Pancreas (tissue), 10 donors: Measurements from ENCODE around the gene LZIC. TPM values are rescaled to one million over a fixed set of nuclear protein-coding genes. Genes with fewer than 3 reads are reported as not detected.

Experiments used
- ATAC-seq, 4 donors: fragments of 200-7000 bp; cut with Tn5 transposase; one replicate each; pipeline versions ENCODE4 v1.8.0 to v1.9.1; 2020; ENCODE audit warnings: mild to moderate bottlenecking in 4 of 4, moderate library complexity in 4 of 4
- DNase-seq, 6 donors: peaks; one replicate each; pipeline ENCODE4 v3.0.0-alpha.2; 2020
- FAIRE-seq: peaks from 2 replicates; lab custom pipeline; 2012; peaks lifted over from hg19 to GRCh38; lab: Jason Lieb, UNC
- H3K27ac ChIP-seq, 4 donors: fragments of 200-600 bp; sonication (generic); 1 replicate in 3 of 4; 2 replicates in 1 of 4; pipeline versions ENCODE4 v1.5.0 to v1.8.0; 2020
- H3K27me3 ChIP-seq, 4 donors: fragments of 200-600 bp; one replicate each; pipeline ENCODE4 v1.8.0; 2021
- H3K36me3 ChIP-seq, 3 donors: fragments of 200-600 bp; sonication (generic) in 1 of 3; one replicate each; pipeline versions ENCODE4 v1.5.0 to v1.8.0; 2020 to 2021
- H3K4me1 ChIP-seq, 3 donors: fragments of 200-600 bp; one replicate each; pipeline ENCODE4 v1.8.0; 2021
- H3K4me3 ChIP-seq, 4 donors: fragments of 200-600 bp; sonication (generic) in 2 of 4; one replicate each; pipeline versions ENCODE4 v1.5.0 to v1.8.0; 2020 to 2021
- H3K9me3 ChIP-seq, 4 donors: fragments of 200-600 bp; one replicate each; pipeline ENCODE4 v1.8.0; 2021
- CTCF ChIP-seq, 4 donors: fragments of 200-600 bp; sonication (generic) in 3 of 4; IDR thresholded peaks; one replicate each; pipeline versions ENCODE4 v1.5.0 to v1.8.0; 2021; ENCODE audit warnings: antibody characterized with exemption in 4 of 4
- WGBS, 2 donors: extraction: QIAGEN DNeasy Blood & Tissue Kit; methylation state at CpG; one replicate each; pipeline ENCODE4 v1.1.7; 2013; 5-methylcytosine and 5-hydroxymethylcytosine counted together
- intact Hi-C, 3 donors: fragments of 100-400 bp; cut with DNase I; formaldehyde crosslinking; loops; one replicate each; pipeline versions ENCODE4 v1.11.1 to v1.14.2; 2022
- polyA plus RNA-seq, 2 donors: library from polyadenylated mRNA; stranded (reverse); fragments of 200-250 nt; gene quantifications; one replicate each; pipeline ENCODE4 v1.2.3, GENCODE V29; 2013
- total RNA-seq, 6 donors: library from RNA; stranded (reverse); fragmentation: NEBNext Ultra II Directional in 4 of 6; extraction: Animal tissue kit (Norgen Biotek cat#: 25700) in 4 of 6; gene quantifications; one replicate each; pipeline versions ENCODE4 v1.2.1 to v1.2.4, GENCODE V29; 2021 to 2023
- donor health status: healthy with polysubstance abuse.
- donor health status: DM: no; HTN: no; CAD: no; lungs with moderate emphysema.
- donor health status: DM: no; HTN: no; CAD: no.
- donor health status: control.
- donor health status: control.
- donor health status: Bipolar disorder and iron deficiency.
- donor health status: DM: yes; HTN: yes; CAD: no.
- donor health status: DM: no; HTN: no; CAD: no.
- donor health status: DM: no; HTN: no; CAD: no.
- donor health status: DM: yes; HTN: yes; CAD: no.

LZIC gene
- total and polyA plus RNA-seq, 8 donors, result 5.5 to 19.6 (median 11.7) TPM

- no peak overlapping the region for H3K27ac ChIP-seq
- H3K27me3 ChIP-seq, result no peaks in the 10 kb centered on the region
- no peak for FAIRE-seq
- WGBS, 2 donors, result 77 to 80% methylated on average over 17 of the region's 17 CpGs
- intact Hi-C loops, result no loop called here
- no peaks in the 10 kb centered on the region for H3K4me1 ChIP-seq
- no peak for TF ChIP-seq CTCF (IDR thresholded peaks at IDR 0.05)
- H3K9me3 ChIP-seq, result no peaks in the 10 kb centered on the region
- DNase-seq, result no peak
- H3K4me3 ChIP-seq, result no peak overlapping the region
- ATAC-seq, result no peak
- no peaks in the 10 kb centered on the region for H3K36me3 ChIP-seq
Observed at GRCh38 chr1:9886092-9886742, 57.0 kb downstream of the LZIC start.

GRCh38 chr1:9884805-9885204 lies 58.4 kb downstream of the LZIC start:
- no peak for DNase-seq
- no peak for FAIRE-seq
- intact Hi-C loops, result no loop called here

GRCh38 chr1:9883585-9884449 lies 59.4 kb downstream of the LZIC start:
- Histone ChIP-seq H3K4me1 (no peaks in the 10 kb centered on the region), H3K4me3 (no peak overlapping the region), H3K27me3 (no peaks in the 10 kb centered on the region), H3K36me3 (no peaks in the 10 kb centered on the region), H3K27ac (no peak overlapping the region), H3K9me3 (no peaks in the 10 kb centered on the region)
- FAIRE-seq (no peak), ATAC-seq (no peak), DNase-seq (no peak)
- no peak for TF ChIP-seq CTCF (IDR thresholded peaks at IDR 0.05)
- intact Hi-C loops, result no loop called here
- 86 to 92% methylated on average over 11 of the region's 11 CpGs for WGBS, 2 donors

More at GRCh38 chr1:9884805-9885204, 58.4 kb downstream of the LZIC start:
- ATAC-seq, result no peak
- no peak overlapping the region for H3K4me3 ChIP-seq
- 85 to 90% methylated on average over 8 of the region's 8 CpGs for WGBS, 2 donors
- H3K4me1 ChIP-seq, result no peaks in the 10 kb centered on the region
- H3K9me3 ChIP-seq, result no peaks in the 10 kb centered on the region
- TF ChIP-seq CTCF (IDR thresholded peaks at IDR 0.05), result no peak
- no peak overlapping the region for H3K27ac ChIP-seq
- no peaks in the 10 kb centered on the region for H3K27me3 ChIP-seq
- H3K36me3 ChIP-seq, result no peaks in the 10 kb centered on the region

- Histone ChIP-seq H3K27ac (no peak overlapping the region), H3K27me3 (no peaks in the 10 kb centered on the region), H3K4me3 (no peak overlapping the region), H3K9me3 (no peaks in the 10 kb centered on the region), H3K4me1 (no peaks in the 10 kb centered on the region), H3K36me3 (no peaks in the 10 kb centered on the region)
- TF ChIP-seq CTCF (IDR thresholded peaks at IDR 0.05), result no peak
- no peak for DNase-seq
- no peak for ATAC-seq
- 94 to 98% methylated on average over 12 of the region's 12 CpGs for WGBS, 2 donors
- no peak for FAIRE-seq
- intact Hi-C loops, result no loop called here
Observed at GRCh38 chr1:9882945-9883303, 60.3 kb downstream of the LZIC start.
